Myocyte (in vitro differentiated cells): ENCODE results near the gene SEPTIN11. TPM values are rescaled to one million over a fixed set of nuclear protein-coding genes. Genes with fewer than 3 reads are reported as not detected.
"Not testable (repeated sequence)": the region's sequence is repeated elsewhere in the genome, so short reads cannot be mapped to it uniquely, and the experiment has no call there.

Experiments used
- DNase-seq: peaks from one replicate; pipeline ENCODE4 v3.0.0-alpha.2; 2012; ENCODE audit warnings: low read depth
- total RNA-seq: library from RNA; depleted of rRNA; stranded (reverse); fragments of >200 nt; gene quantifications from 2 replicates; pipeline ENCODE4 v1.2.3, GENCODE V29; 2014

SEPTIN11 gene
- total RNA-seq, 1 donor from 2014 or later: 381 TPM

DNA sequence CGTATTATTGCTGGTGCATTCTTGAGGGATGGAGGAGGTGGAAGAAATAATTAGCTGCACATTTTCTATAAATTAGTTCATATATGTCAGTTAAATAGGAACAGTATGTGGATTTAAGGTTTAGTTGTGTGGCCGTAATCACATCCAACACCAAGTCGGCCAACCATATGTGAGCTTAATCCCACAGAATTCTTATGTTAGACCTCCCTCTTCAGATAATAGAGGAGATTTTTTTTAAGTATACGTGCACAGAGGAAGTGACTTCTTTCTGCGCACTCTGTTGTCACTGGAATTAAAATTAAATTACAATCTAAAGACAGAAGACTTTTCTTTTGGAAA lies 2.1 kb downstream of the SEPTIN11 start:
- DNase-seq: no peak

DNA sequence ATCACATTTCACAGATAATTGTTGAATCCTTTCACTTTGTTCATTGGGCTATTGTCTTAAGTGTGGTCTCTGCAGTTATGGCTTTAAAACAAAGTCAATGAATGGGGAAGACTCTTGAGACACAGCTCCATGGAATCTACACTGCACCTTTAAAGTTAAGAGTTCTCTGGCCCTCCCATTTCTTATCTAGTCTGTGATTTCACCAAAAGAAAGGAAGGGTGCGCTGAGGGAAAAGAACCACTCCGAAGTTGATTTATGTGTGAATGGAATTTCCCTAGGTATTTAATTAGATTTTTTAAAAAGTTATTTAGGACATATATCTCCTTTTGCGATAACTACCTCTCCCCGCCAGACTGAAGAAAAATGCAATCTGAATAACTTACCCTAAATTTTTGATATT lies 2.5 kb downstream of the SEPTIN11 start:
- no peak for DNase-seq

DNA sequence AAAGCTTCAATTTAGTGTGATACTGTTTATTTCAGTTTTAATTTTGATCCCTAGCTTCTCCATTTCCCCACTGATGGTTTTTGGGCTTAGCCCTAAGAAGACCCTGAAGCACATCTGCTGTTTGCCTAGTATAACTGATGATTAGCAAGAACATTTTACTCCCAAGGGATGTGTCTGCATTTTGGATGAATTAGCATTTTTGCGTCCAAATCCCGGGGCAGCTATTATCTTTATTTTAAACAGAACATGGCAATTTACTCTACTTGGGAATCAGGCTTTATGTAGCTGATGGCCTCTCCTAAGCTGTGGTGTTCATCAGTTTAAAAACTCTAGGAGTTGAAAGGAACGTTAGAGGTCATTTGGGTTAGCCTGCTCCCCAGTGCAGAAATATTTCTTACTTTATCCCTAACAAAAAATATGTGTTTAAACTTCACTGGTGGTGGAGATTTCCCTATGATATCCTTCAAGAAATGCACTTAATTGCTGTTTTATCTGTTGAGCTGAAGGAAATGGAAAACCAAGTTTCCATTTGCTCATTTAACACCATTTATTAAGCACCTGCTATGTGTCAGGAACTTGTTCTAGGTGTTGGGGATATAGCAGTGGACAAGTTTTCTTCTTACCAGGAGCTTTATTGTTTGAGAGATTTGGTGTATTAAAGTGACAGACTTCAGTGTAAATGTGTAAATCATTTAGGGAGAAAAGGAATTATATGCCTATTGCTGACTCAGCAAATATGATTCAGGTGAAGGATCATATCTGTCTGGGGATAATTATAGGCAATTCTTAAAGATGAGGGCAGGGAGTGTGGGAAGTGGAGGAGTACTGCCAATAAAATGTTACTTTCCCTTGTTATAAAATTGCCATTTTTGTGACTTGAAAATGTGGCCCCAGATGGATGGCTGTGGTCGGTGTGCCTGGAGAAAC lies 3.4 kb downstream of the SEPTIN11 start:
- no peak for DNase-seq

DNA sequence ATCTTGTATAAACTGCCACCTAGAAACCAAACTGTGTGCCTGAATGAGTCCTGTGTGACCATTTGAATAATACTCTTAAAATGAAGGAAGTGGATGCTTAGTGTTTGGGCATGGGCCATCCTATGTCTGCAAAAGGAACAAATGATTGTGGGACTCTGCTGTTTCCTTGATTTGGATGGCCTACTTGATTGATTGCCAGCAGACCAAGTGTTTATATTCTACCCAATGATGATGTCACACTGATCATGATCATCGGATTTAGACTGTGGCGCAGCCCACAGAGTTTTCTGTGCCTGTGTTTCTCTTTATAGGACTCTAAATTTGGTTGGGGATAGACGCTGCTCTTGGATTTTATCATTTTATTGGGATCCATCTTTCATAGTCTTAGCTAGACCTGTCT lies 4.4 kb downstream of the SEPTIN11 start:
- DNase-seq: no peak

DNA sequence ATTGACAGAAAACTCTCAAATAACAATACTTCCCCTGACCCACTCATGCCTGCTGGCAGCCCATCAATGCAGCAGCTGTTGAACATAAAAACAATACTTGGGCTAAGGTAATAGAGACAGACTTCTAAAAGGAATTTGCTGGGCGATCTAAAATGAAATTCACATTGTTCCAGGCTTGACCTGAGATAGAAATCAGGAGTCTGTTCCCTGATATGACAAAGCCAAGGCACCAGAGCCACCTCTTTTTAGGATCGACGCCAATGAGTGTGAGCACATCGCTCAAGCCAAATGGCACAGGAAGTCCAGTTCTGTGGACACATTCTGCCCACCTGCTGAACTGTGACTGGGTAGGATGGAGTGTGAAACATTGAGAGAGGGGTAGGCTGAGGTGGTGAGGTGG lies 4.9 kb downstream of the SEPTIN11 start:
- peak; percentile 43 for DNase-seq

DNA sequence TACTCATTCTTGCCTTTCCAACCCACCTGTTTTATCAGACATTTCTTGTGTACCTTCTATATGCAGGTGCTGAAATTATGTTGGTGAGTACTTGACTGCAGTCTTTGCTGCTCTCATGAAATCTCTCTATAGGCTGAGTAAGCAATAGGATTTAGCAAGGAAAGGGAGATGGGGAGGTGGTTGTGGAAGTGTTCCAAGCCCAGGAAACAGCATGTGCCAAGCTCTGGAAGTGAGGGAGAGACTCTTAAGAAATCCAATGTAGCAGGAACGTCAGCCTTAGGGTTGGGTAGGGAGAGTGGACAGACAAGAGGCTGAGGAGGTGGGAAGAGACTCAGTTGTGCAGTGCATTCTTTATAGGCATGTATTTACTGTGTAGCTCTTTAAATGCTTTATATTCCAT lies 5.6 kb downstream of the SEPTIN11 start:
- DNase-seq: no peak

DNA sequence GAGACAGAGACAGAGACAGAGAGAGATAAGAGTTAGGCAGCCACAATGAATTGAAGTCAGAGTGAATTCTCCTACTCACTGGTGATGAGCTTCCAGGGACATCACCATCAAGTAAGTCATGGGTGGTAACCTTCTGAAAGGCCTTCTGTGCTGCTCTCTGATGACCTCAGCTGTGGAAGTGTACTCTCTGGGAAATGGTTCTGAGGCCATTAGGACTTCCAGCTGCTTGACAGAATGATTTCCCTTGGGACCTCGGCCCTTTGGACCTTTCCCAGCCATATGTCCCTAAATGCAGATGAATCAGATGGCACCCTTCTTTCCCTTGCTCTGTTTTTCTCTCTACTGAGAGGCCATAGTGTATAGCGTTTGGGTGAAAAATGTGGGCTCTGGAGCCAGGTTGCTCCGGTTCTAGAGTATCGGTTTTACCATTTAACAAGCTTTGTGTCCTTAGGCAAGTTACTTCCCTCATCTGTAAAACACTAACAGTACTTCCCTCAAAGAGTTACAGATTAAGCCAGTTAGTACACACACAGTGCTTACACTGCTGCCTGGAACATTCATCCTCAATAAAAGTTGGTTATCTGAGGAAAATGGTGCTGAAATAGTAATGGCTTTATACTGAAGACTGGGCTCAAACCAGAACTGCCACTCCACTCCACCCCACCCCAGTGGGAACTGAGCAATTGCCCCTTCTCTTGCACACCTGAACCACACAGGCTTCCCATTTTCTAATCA lies 7.6 kb downstream of the SEPTIN11 start:
- DNase-seq: peak; percentile 42

DNA sequence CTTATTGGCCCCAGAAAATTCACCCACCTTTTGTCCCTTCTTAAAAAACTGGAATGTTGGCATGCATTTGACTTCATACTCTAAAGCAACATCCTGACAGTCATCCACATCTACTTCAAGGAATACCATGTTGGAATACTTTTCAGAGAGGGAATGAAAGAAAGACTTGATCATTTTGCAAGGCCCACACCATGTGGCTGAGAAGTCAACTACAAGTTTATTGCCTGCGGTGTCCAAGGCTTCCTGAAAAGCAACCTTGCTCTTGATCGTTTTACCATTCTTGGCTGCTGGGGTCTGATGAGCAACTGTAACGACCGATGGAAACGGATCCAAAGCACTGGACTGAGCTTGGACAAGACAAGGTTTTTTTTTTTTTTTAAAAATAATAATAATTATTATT lies 9.3 kb downstream of the SEPTIN11 start:
- no peak for DNase-seq

DNA sequence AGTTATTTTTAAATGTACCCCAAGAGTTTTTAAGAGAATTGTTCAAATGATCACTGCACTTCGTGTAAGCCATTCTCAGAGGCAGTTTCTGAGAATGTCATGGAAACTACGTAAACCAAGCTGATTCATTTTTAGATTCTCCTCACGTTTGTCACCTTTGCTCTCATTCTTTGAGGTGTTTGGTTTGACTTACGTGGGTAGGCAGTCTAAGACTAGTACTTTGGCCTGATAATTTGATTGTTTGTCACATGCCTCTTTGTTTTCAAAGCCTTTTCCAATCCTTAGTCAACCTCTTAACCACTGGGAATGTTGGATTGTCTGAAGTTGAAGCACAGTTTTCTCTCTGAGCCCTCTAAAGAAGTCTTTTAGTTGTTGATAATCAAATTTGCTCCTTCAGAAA lies 10.5 kb downstream of the SEPTIN11 start:
- no peak for DNase-seq

DNA sequence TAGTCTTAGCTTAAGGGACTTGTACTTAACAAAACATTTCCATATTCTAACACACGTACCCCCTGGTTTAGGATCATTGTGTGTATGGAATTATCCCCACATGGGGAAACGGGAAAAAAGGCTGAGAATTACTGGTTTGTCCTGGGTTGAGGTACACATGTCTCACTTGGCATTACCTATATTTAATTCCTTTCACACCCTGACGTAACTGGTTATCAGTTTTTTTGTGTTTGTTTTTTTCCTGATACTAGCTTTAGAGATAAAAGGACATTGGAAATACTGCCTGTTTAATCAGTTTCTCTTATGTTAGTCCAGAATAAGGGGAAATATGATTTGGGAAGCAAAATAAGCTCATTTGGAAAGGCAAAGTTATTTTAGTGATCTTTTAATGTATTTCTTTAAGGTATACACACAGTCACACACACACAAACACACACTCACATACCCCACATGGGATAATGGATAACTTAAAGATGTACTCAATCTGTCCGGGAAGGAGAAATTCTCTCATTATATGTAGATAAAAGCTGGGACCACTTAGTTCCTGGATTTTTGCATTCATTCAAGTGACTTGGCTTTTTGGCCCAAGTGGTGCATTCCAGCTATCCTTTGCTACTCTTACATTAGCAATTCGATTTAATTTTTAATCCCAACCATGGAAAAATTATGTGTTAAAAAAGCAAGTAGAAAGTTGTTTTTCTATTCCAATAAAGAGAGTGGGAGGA lies 13.0 kb downstream of the SEPTIN11 start:
- no peak for DNase-seq

DNA sequence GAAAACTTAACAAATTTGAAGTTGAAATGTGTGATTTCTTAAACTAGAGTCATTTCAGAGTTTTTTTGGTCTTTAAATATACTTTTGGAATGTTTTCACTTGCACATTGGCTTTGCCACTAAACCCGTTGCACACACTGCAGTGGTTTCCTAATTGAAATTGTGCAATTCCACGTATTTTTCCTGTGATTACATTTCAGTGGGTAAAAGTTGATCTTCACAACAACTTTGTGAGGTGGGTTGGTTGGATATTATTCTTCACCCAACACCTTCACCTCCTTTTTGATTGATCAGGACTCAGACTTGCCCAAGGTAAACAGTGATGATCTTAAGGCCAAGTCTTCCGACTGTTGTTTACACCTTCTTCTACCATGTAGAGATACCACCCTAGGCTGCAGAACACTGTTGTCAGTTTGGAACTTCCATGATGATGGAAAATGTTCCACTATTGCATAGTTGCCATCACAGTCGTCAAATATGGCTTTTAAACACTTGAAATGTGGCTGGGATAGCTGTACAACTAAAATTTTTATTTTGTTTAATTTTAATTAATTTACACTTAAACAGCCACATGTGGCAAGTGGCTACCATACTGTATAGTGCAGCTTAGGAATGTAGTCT lies 13.7 kb downstream of the SEPTIN11 start:
- no peak for DNase-seq

DNA sequence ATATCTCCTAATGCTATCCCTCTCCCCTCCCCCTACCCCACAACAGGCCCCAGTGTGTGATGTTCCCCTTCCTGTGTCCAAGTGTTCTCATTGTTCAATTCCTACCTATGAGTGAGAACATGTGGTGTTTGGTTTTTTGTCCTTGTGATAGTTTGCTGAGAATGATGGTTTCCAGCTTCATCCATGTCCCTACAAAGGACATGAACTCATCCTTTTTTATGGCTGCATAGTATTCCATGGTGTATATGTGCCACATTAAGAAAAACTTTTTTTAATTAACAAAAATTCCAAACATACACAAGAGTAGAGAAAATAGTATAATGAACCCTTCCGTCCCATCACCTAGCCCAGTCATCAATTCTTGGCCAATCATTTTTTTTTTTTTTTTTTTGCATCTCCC lies 14.4 kb downstream of the SEPTIN11 start:
- not testable (repeated sequence) for DNase-seq

DNA sequence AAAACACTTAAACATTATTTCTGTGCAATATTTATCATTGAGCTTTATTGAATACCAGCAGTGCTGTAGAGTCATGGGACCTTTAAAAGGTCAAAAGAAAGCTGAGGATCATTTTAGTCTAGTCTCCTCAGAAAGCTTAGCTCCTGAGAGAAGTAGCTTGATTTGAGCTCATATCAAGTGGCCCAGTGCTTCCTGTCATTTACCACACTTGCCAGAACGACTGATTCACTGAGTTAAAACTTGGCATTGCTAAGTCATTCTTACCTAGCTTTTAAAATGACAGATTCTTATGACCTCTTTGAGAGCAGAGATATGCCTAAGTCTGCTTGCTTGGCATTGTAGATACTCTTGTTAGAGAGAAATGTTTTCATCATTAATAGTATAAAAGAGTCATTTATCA lies 15.2 kb downstream of the SEPTIN11 start:
- no peak for DNase-seq

DNA sequence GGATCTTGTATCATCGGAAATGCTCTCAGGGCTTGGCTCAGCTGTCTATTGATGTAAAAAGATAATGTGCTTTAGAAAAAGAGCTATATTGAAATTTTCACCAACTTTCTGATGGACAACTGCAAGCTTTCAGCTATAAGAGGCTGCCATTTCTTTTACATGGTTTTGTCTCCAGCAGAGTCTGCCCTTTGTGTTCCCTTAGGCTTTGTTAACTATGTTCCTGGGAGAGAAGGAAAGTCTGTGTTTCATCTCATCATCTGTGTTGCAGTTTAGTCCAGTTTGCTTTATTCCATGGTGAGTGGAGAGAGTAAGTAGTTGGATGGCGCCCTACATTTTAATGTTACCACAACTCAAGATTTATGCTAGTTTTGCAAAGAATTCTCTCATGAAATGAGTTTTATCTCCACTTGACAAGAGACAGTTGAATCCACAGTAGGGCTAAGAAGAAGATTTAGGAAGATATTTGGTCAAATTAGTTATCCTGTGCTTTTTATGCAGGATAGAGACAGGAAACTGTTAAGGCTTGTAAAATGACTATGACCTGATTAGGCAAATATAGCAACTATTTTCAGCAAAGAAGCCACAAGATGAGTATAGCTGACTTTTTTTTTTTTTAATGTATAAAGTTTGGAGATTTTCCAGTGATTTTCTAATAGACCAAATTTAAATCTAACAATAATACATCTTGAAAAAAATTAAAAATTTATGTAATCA lies 16.5 kb downstream of the SEPTIN11 start:
- no peak for DNase-seq

DNA sequence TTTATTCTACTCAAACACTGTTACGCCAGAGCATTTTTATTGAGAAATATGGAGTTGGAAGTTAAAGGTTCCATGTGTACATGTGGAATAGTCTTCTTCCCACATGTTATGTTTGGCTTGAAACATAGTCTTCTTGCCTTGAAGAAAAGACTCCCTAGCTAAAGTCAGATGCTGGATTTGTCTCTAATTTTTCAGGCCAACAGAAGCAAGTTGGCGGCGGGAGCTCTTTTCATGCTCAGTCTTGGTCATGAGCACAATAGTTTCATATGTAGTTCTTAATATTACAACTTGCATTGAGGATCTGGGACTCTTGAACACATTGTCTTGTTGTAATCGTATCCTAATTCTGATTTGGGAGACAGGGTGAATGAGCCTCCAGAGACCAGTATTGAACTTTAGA lies 19.4 kb downstream of the SEPTIN11 start:
- no peak for DNase-seq

DNA sequence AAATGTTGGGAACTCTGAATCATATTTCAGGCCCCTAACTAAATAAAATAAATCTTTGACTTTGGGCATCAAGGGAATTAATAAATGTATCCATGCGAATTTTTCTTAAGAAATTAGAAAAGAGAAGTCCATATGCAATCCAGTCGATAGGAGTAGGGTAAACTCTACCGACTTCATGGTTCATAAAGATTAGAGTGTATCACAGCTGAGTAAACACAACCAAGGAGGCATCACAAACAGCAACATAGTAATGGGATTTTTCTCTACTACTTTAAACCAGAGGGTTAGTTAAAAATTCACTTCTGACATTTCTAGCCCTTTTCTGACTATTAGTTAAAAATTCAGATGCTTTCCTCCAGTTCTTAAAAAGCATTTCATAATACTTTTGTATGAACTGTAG lies 19.9 kb downstream of the SEPTIN11 start:
- DNase-seq: no peak

DNA sequence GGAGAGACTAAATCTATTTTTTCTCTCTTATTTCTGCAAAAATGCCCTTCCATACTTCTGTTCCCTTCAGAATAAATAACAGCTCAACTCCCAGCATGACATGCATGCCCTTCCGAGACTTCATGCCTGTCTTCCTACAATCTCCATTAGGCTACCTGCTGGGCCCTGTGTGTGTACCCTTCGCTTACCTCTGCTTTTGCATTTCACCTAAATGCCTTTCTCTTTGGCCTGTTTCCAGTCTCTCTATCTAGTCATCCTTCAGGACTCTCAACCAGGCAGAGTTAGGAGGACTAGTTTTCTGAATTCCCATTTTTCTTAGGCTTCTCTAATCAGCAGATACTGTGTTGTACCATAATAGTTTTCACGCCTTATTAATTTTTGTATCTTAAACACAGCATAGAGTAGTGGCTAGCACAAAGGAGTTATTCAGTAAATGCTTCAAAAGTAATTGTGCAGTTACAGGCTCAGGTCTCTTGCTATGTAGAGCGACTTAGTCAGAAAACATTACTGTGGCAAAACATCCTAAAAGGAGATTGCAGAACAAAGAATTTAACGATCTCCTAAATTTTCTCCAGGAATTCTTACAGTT lies 20.5 kb downstream of the SEPTIN11 start:
- DNase-seq: no peak

DNA sequence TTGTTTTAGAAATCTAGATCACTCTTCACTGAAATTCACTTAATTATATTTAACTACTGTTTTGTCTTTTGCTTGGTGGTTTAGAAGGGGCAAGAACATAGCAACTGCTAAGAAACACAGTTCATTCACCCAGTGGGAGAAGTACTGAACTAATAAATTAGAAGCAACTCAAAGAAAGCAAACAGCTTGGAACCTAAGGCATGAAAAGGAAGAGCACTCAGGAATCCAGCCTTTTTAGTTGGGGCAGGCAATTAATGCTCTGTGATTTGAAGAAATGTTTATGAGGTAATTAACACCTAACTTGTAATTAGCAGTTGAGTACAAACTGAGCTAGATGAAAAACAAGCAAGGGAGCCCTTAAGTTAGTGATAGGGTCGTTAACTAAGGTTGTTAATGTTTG lies 22.8 kb downstream of the SEPTIN11 start:
- no peak for DNase-seq

DNA sequence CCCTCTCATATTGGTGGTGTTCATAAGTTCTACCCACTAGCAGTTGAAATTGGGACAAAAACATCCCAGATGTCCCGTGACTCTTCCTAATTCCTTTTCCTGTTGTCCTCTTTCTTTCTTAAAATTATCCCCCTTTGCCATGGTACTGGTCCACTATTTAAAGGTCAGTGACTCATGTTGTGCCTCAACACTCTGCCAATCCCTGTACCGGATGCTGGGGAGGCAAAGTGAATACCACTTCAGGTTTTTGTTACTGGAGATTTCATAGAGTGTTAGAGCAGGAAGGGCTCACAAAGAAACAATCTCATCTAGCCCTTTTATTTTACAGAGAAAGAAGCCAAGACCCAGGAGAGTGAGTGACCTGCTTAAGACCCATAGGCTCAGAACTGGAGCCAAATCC lies 24.6 kb downstream of the SEPTIN11 start:
- peak; percentile 73 for DNase-seq

DNA sequence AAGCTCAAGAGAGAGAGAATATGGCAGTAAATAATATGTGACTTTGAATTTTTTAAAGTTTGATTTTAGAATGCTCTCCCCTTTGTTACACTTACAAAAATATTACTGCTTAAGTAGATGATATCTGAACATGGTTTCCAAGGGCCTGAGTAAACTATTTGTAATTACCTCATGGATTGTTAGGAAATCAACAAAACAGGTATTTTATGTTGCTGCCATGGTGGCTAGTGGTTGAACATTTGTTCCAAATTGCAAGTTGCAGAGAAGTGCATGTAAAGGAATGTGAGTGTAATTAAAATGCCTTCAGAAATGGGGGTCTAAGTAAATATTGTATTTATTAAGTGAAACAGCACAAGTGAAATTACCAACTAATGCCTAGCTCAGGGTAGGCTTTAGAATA lies 27.6 kb downstream of the SEPTIN11 start:
- no peak for DNase-seq
